IPS-18a (cell line): ENCODE measurements around the gene SVOP.
"Not testable (repeated sequence)": the region's sequence is repeated elsewhere in the genome, so short reads cannot be mapped to it uniquely, and the experiment has no call there.

ENCODE experiments used
- H3K27ac ChIP-seq: one replicate; pipeline ENCODE4 v1.5.1; 2013; ENCODE audit warnings: low read length
- H3K27me3 ChIP-seq: one replicate; pipeline ENCODE4 v1.6.1; 2013; ENCODE audit warnings: mild to moderate bottlenecking, low read length; ENCODE audit not compliant: control insufficient read depth, insufficient read depth
- H3K36me3 ChIP-seq: one replicate; pipeline ENCODE4 v1.6.1; 2013; ENCODE audit warnings: low read depth, low read length; ENCODE audit not compliant: control insufficient read depth
- H3K4me1 ChIP-seq: one replicate; pipeline ENCODE4 v1.6.1; 2013; ENCODE audit warnings: low read depth, low read length; ENCODE audit not compliant: control insufficient read depth
- H3K4me3 ChIP-seq: one replicate; pipeline ENCODE4 v1.5.1; 2013; ENCODE audit warnings: low read length
- H3K9ac ChIP-seq: one replicate; pipeline ENCODE4 v1.6.1; 2013; ENCODE audit warnings: mild to moderate bottlenecking, low read length, moderate library complexity
- H3K9me3 ChIP-seq: one replicate; pipeline ENCODE4 v1.6.1; 2013; ENCODE audit warnings: low read depth, low read length; ENCODE audit not compliant: control insufficient read depth

The SVOP gene, protein sequence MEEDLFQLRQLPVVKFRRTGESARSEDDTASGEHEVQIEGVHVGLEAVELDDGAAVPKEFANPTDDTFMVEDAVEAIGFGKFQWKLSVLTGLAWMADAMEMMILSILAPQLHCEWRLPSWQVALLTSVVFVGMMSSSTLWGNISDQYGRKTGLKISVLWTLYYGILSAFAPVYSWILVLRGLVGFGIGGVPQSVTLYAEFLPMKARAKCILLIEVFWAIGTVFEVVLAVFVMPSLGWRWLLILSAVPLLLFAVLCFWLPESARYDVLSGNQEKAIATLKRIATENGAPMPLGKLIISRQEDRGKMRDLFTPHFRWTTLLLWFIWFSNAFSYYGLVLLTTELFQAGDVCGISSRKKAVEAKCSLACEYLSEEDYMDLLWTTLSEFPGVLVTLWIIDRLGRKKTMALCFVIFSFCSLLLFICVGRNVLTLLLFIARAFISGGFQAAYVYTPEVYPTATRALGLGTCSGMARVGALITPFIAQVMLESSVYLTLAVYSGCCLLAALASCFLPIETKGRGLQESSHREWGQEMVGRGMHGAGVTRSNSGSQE

DNA sequence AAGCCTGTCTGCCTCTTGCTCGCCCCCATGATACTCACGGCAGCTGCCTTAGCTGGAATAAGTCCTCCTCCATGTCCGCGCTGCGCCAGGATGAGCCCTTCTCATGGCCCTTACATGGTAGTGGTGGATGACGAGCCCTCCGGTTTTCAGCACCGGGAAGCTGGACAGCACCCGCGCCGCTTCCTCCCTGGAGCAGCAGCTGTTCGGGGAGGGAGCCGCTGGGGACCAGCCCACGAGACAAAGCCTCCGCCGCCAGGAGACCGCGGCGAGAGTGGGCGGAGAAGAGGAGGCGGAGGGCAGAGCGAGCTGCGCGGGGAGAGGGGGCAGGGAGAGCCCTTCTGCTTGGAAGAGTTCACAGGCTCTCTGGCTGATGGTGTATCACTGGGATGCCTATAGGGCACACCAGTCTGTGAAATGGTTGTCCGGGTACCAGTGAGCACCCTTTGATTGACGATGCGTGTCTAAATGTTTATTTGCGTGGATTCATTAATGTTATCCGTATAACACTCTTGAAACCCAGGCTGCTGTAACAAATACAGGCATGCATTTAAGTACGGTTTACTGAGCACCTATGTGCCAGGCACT lies at the start of gene SVOP:
Gene SVOP, minus strand, starts transcription at position 273 of the 585 bp plus-strand sequence. Its CDS starts 200 bp downstream, at position 73.
- Histone ChIP-seq H3K4me1 (peaks cover 3% of the 10 kb centered on the region), H3K27me3 (no peaks in the 10 kb centered on the region), H3K9ac (no peak within 1 kb of the TSS), H3K36me3 (no peaks in the 10 kb centered on the region), H3K4me3 (peak within 1 kb of the TSS; percentile 48), H3K27ac (no peak within 1 kb of the TSS), H3K9me3 (no peaks in the 10 kb centered on the region)

DNA sequence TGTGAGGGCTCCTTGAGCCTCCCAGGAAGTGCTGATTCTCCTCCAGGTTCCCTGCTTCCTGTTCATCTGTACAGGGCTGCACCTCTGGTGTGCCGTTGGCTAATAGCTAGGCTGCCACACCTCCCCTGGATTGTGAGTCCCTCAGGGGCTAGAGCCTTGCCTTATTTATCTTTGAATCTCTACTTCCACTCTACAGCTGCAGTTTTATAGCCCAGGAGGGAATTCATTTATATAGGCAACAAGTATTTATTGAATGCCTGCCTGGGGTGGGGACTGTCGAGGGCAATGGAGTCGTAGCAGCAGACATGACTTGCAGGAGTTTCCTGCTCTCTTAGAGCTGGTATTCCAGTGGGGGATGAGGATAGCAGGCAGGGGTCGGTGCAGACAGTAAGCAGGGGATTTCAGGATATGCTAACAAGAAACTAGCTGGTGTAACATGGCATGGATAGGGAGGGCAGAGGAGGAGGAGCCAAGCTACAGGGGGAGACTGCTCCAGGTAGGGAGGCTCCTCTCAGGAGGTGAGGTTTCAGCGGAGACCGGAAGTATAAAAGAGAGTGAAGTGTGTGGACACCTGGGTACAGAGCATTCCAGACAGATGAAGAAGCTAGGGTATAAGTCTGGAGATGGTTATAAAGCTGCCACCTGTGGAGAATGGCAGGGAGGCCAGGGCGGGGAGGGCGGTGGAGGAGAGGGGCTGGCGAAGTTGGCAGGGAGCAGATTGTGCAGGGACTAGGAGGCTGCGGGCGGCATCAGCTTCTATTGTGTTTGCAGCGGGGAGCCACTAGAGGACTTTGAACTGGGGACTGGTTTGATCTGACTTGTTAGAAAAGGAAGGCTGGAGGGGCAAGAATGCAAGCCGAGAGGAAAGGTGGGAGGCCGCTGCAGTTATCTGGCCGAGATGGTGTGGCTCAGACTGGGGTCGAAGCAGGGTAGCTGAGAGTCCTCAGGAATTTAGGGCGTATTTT lies 48.7 kb upstream of the SVOP start:
- Histone ChIP-seq H3K27ac (peak overlapping the region; percentile 4), H3K27me3 (no peaks in the 10 kb centered on the region), H3K9ac (peak overlapping the region; percentile 40), H3K4me1 (peaks cover 19% of the 10 kb centered on the region), H3K36me3 (peaks cover 3% of the 10 kb centered on the region), H3K4me3 (peak overlapping the region; percentile 39), H3K9me3 (no peaks in the 10 kb centered on the region)

DNA sequence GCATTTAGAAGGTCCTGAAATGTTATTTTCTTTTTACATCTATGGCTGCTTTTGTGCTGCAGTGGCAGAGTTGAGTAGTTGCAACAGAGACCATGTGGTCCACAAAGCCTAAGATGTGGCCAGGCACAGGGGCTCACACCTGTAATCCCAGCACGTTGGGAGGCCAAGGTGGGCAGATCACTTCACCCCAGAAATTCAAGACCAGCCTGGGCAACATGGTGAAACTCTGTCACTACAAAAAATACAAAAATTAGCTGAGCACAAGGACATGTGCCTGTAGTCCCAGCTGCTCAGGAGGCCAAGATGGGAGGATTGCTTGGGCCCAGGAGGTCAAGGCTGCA lies 45.0 kb upstream of the SVOP start:
- Histone ChIP-seq H3K4me3 (no peak overlapping the region), H3K27me3 (no peaks in the 10 kb centered on the region), H3K4me1 (peaks cover 17% of the 10 kb centered on the region), H3K9ac (no peak overlapping the region), H3K27ac (no peak overlapping the region), H3K36me3 (no peaks in the 10 kb centered on the region), H3K9me3 (no peaks in the 10 kb centered on the region)

DNA sequence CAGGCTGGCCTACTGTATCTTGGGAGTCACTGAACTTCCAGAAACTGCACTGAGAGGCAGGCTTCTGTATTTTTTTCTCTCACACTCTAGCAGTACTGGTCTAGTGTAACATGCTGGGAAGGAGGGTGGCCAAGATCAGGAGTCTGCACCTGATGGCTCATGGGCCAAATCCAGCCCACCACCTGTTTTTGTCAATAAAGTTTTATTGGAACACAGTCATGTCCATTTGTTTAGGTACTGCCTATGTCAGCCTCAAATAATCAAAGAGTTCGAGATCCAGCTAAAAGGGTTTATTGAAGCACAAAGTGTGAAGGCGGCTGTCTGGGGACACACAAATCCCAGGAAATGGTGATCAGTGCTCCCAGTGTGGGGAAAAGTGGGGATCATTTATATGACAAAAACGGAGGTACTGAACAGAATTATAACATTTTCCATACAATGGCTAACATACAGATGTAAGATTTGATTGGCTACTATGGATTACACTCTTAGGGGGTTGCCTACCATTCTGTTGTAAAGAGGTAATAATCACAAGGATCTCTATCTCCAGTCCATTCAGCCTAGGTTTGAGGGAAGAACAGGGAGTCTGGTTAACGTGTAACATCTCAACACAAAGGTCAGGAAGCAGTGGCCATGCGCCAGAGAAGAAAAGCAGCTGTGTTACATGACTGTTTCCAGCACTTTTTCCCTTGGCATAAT lies 44.4 kb upstream of the SVOP start:
- H3K4me1 ChIP-seq, result peaks cover 12% of the 10 kb centered on the region
- H3K27me3 ChIP-seq, result no peaks in the 10 kb centered on the region
- H3K9ac ChIP-seq, result no peak overlapping the region
- no peak overlapping the region for H3K27ac ChIP-seq
- H3K36me3 ChIP-seq, result no peaks in the 10 kb centered on the region
- H3K4me3 ChIP-seq, result no peak overlapping the region
- H3K9me3 ChIP-seq, result no peaks in the 10 kb centered on the region

DNA sequence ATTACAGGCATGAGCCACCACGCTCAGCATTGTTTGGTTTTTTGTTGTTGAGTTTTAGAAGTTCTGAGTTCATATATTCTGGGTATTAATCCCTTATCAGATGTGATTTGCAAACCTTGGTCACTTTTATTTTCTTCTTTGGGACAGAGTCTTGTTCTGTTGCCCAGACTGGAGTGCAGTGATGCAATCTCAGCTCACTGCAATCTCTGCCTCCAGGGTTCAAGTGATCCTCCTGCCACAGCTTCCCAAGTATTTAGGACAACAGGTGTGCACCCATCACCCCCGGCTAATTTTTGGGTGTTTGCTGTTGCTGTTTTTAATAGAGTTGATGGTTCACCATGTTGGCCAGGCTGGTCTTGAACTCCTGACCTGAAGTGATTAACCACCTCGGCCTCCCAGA lies 43.3 kb upstream of the SVOP start:
- Histone ChIP-seq H3K36me3 (no peaks in the 10 kb centered on the region), H3K4me3 (no peak overlapping the region), H3K9ac (no peak overlapping the region), H3K27me3 (no peaks in the 10 kb centered on the region), H3K27ac (no peak overlapping the region), H3K4me1 (peaks cover 3% of the 10 kb centered on the region), H3K9me3 (no peaks in the 10 kb centered on the region)

DNA sequence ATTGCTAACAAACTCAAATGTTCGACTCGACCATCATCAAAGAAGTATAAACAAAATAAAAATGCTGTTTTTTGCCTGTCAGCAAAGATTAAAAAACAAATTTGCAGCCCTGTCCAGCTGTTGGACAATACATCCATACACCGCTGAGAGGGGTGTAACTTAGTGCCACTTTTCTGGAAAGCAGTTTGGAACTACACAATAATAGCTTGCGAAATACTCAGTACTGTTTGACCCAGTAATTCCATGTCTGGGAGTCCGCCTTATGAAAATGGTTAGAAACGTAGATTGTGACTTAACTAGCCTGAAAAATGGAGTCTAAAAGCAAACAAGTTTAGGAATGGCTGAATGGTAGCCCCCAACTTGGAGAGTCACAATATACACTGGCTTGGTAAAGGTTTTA lies 37.9 kb upstream of the SVOP start:
- Histone ChIP-seq H3K4me3 (no peak overlapping the region), H3K27ac (no peak overlapping the region), H3K9me3 (no peaks in the 10 kb centered on the region), H3K4me1 (no peaks in the 10 kb centered on the region), H3K27me3 (no peaks in the 10 kb centered on the region), H3K9ac (no peak overlapping the region), H3K36me3 (no peaks in the 10 kb centered on the region)

DNA sequence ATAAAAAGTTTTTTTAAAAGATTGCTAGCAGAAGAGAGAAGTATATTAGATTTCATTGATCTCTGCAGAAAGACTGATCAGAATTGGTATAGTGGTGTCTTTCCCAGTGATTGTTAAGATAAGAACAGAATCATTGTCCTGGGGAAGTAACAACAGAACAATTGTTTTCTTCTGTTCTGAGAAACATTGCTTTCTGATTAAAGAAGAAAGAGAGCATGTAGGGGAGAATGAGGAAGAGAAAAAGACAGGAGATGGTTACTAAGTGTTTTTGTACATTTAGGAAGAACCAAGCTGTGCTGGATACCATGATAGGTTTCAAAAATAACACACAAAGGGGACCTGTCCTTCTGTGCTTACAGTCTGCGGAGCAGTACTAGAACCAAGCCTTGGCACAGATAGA lies 36.5 kb upstream of the SVOP start:
- H3K36me3 ChIP-seq, result no peaks in the 10 kb centered on the region
- no peak overlapping the region for H3K9ac ChIP-seq
- H3K4me1 ChIP-seq, result peaks cover 5% of the 10 kb centered on the region
- H3K27me3 ChIP-seq, result no peaks in the 10 kb centered on the region
- no peak overlapping the region for H3K4me3 ChIP-seq
- H3K9me3 ChIP-seq, result no peaks in the 10 kb centered on the region
- H3K27ac ChIP-seq, result no peak overlapping the region

DNA sequence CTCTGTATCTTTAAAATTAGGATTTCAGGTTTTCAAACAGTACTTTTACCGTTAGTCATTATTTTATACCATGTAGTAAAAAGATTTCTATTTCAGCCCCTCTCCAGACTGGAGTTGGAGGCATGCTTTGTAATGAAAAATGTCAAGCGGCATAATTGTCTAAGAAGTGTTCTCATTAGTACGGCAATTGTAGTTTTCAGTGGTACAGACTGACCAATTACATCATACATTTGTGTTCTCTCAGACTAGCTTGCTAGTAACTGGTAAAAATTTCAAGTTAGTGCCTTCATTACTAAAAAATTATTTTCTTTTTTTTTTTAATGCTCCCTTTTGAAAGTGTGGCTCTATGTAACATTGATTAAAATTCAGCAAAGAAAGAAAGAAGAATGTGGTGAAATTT lies 36.0 kb upstream of the SVOP start:
- Histone ChIP-seq H3K9ac (no peak overlapping the region), H3K4me1 (peaks cover 5% of the 10 kb centered on the region), H3K27me3 (no peaks in the 10 kb centered on the region), H3K4me3 (no peak overlapping the region), H3K27ac (no peak overlapping the region), H3K9me3 (no peaks in the 10 kb centered on the region), H3K36me3 (no peaks in the 10 kb centered on the region)

DNA sequence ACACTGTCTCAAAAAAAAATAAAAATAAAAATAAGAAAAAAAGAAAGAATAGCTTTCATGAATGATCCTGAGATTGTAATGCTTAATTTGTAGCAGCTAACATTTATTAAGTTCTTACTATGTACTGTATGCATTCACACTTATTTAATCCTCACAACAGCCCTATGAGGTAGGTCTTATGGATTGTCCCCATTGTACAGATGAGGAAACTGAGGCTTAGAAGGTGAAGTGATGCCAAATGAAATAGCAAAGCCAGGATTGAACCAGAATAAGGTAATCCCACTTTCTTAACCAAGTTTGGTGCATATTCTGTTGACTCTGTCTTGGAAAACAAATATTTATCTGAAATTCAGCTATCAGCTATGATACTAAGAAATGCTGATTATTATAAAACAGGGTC lies 33.7 kb upstream of the SVOP start:
- no peaks in the 10 kb centered on the region for H3K36me3 ChIP-seq
- H3K27me3 ChIP-seq, result no peaks in the 10 kb centered on the region
- no peak overlapping the region for H3K9ac ChIP-seq
- peaks cover 5% of the 10 kb centered on the region for H3K4me1 ChIP-seq
- H3K9me3 ChIP-seq, result no peaks in the 10 kb centered on the region
- no peak overlapping the region for H3K4me3 ChIP-seq
- H3K27ac ChIP-seq, result no peak overlapping the region

DNA sequence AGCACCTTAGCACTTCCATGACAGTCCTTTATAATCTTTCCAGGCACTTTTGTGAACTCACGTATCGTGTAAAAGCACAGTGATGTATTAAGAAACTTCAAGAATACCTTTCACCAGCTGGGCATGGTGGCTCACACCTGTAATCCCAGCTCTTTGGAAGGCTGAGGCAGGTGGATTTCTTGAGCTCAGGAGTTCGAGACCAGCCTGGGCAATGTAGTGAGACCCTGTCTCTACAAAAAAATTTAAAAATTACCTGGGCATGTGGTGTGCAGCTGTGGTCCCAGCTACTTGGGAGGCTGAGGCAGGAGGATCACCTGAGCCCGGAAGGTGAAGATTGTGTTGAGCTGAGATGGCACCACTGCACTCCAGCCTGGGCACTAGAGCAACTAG lies 33.3 kb upstream of the SVOP start:
- H3K27ac ChIP-seq, H3K9me3 ChIP-seq, H3K4me3 ChIP-seq, H3K9ac ChIP-seq, H3K36me3 ChIP-seq, H3K27me3 ChIP-seq, H3K4me1 ChIP-seq: not testable (repeated sequence)
